ENCODE measurements around the gene NCK2. TPM values are rescaled to one million over a fixed set of nuclear protein-coding genes. Genes with fewer than 3 reads are reported as not detected.

NCK2 gene
- total and polyA plus RNA-seq, 7 experiments from 2014 or later: 30.8 to 134 (median 105) TPM

DNA sequence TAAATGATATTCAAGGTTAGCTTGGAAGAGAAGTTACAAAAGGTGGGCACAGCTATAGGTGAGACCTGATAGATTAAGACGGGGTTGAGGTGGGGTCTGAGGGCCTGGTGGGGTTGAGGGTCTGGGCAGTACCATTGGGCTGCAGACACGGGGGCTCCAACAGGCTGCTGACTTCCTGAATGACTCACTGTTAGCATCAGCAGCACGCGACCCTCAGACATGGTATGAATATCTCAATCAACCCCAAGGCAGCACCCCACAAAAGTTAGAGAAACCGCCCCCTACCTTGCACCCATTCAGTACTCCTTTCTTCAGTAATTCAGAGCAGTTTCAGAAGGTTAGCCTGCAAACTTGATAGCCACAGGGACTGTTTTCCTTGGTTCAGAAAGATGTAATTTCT, 10.8 kb upstream of the NCK2 start:
- Mint-ChIP-seq H3K36me3 (peaks cover 0 to 8% (median 0%) of the 10 kb centered on the region in 5 donors), H3K4me1 (peaks cover 21 to 50% (median 48%) of the 10 kb centered on the region in 7 donors), H3K4me3 (peak overlapping the region in 1 of 10 donors; percentile 25), H3K27ac (peak overlapping the region in 2 of 9 donors; percentile 10 to 51), H3K9me3 (peaks cover 0 to 11% (median 0%) of the 10 kb centered on the region in 11 donors), H3K27me3 (no peaks in the 10 kb centered on the region)
- Histone ChIP-seq H3K36me3 (ENCODE audit: control insufficient read depth in 2 of 3, insufficient read depth in 3 of 3, low read length in 3 of 3) (no peaks in the 10 kb centered on the region), H3K27me3 (ENCODE audit: control insufficient read depth in 2 of 2, insufficient read depth in 2 of 2, low read length in 2 of 2) (no peaks in the 10 kb centered on the region), H3K4me1 (ENCODE audit: control insufficient read depth in 2 of 2, insufficient read depth in 2 of 2, low read length in 2 of 2) (peaks cover 13 to 14% of the 10 kb centered on the region in 2 donors), H3K4me3 (ENCODE audit: low read length) (no peak overlapping the region), H3K9me3 (ENCODE audit: control insufficient read depth in 2 of 3, low read length in 3 of 3) (no peaks in the 10 kb centered on the region), H3K27ac (ENCODE audit: low read depth, low read length) (no peak overlapping the region)
- intact Hi-C loops (cut with micrococcal nuclease): no loop called here
- ChIA-PET POLR2A (no interaction called here), CTCF (no interaction called here)
- no peak for DNase-seq
- no peak for ATAC-seq

DNA sequence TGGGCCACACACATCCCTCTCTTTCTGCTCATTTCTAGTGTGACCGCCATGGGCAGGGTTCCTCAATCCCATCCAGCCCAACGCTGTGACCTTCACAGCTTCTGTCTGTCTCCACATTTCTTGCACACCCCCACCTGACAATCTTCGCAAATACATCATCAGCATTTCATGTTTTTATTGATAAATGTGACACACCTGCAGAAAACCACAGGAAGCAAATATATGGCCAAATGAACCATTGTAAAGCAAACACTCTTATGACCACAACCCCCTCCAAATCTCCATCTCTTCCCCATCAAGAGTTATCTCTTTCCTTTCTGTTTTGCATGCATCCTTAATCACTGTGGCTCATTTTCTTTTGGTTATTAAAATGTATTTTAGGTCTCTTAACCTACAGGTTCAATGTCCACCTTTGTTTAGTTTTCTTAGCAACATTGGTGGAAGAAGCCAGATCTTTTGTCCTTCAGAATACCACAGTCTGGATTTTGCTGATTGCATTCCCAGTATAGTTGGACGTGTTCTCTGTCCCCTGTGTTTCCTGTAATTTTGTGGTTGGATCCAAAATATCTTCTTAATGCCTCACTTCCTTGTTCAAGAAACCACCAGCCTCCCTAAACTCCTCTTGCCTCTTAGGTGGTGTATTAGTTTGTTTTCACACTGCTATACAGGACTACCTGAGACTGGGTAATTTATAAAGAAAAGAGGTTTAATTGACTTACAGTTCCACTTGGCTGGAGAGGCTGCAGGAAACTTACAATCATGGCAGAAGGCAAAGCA, 9.8 kb upstream of the NCK2 start:
- H3K27ac ChIP-seq (ENCODE audit: low read depth, low read length): no peak overlapping the region
- POLR2A ChIA-PET: no interaction called here
- no peaks in the 10 kb centered on the region for H3K27me3 ChIP-seq (ENCODE audit: control insufficient read depth in 2 of 2, insufficient read depth in 2 of 2, low read length in 2 of 2)
- H3K4me1 ChIP-seq (ENCODE audit: control insufficient read depth in 2 of 2, insufficient read depth in 2 of 2, low read length in 2 of 2): peaks cover 24 to 25% of the 10 kb centered on the region in 2 donors
- peak overlapping the region in 5 of 9 donors; percentile 32 to 71 (median 67) for H3K27ac Mint-ChIP-seq
- CTCF ChIA-PET: no interaction called here
- peak overlapping the region in 2 of 10 donors; percentile 8 to 41 for H3K4me3 Mint-ChIP-seq
- no peaks in the 10 kb centered on the region for H3K9me3 ChIP-seq (ENCODE audit: control insufficient read depth in 2 of 3, low read length in 3 of 3)
- peaks cover 0 to 18% (median 0%) of the 10 kb centered on the region in 5 donors for H3K36me3 Mint-ChIP-seq
- intact Hi-C loops (cut with micrococcal nuclease): no loop called here
- no peak overlapping the region for H3K4me3 ChIP-seq (ENCODE audit: low read length)
- peaks cover 30 to 61% (median 59%) of the 10 kb centered on the region in 7 donors for H3K4me1 Mint-ChIP-seq
- peaks cover 0 to 9% (median 0%) of the 10 kb centered on the region in 11 donors for H3K9me3 Mint-ChIP-seq
- H3K36me3 ChIP-seq (ENCODE audit: control insufficient read depth in 2 of 3, insufficient read depth in 3 of 3, low read length in 3 of 3): no peaks in the 10 kb centered on the region
- ATAC-seq: no peak
- H3K27me3 Mint-ChIP-seq: no peaks in the 10 kb centered on the region
- no peak for DNase-seq

DNA sequence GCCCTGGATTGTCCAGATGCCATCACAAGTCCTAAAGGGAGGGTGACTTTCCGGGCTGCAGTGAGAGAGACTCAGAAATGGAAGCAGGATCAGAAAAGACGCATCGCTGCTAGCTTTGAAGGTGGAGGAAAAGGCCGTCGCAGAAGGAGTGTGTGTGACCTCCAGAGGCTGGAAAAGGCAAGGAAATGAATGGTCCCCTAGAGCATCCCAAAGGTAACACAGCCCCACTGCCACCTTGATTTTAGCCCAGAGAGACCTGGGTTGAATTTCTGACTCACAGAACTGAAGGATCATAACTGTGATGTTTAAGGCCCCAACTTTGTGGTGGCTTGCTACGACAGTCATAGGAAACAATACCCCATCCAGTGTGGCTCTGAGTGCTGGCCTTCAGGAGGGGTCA, 8.6 kb upstream of the NCK2 start:
- Histone ChIP-seq H3K4me3 (ENCODE audit: low read length) (no peak overlapping the region), H3K36me3 (ENCODE audit: control insufficient read depth in 2 of 3, insufficient read depth in 3 of 3, low read length in 3 of 3) (no peaks in the 10 kb centered on the region), H3K27ac (ENCODE audit: low read depth, low read length) (no peak overlapping the region), H3K9me3 (ENCODE audit: control insufficient read depth in 2 of 3, low read length in 3 of 3) (no peaks in the 10 kb centered on the region), H3K27me3 (ENCODE audit: control insufficient read depth in 2 of 2, insufficient read depth in 2 of 2, low read length in 2 of 2) (no peaks in the 10 kb centered on the region), H3K4me1 (ENCODE audit: control insufficient read depth in 2 of 2, insufficient read depth in 2 of 2, low read length in 2 of 2) (peaks cover 36% of the 10 kb centered on the region in 2 donors)
- Mint-ChIP-seq H3K4me3 (no peak overlapping the region), H3K9me3 (peaks cover 0 to 6% (median 0%) of the 10 kb centered on the region in 11 donors), H3K36me3 (peaks cover 0 to 23% (median 0%) of the 10 kb centered on the region in 5 donors), H3K27me3 (no peaks in the 10 kb centered on the region), H3K4me1 (peaks cover 37 to 73% (median 71%) of the 10 kb centered on the region in 7 donors), H3K27ac (peak overlapping the region in 5 of 9 donors; percentile 12 to 82 (median 48))
- ChIA-PET POLR2A (interaction anchor here (1.2 kb wide), 1 partner anchor 9 kb away, joined by 4 read pairs; no protein-coding TSS in a partner anchor), CTCF (no interaction called here)
- intact Hi-C loops (cut with micrococcal nuclease): no loop called here
- DNase-seq (no peak), ATAC-seq (no peak)

DNA sequence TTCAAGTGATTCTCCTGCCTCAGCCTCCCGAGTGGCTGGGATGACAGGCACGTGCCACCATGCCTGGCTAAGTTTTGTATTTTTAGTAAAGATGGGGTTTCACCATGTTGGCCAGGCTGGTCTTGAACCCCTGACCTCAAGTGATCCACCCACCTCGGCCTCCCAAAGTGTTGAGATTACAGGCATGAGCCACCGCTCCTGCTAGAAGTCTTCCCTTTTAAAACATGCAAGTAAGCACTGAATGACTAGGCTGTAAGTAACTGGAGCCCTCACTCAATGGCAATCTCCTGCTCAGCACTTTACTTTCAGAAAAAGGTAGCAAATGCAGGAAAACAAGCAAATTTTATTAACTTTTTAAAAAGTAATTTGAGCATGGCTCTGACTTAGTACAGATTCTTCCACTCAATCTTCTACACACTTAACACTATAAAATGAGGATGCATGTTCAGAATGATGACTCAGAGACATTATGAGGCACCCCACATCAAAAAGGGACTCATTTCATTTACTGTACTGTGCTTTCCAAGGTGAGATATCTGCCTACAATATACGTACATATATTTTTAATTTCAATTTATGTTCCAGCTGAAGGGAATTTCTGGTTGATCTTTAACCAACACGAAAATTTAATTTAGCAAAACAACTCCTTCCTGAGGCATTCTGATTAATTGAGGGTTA, 6.6 kb upstream of the NCK2 start:
- H3K4me1 ChIP-seq (ENCODE audit: control insufficient read depth in 2 of 2, insufficient read depth in 2 of 2, low read length in 2 of 2): peaks cover 40 to 41% of the 10 kb centered on the region in 2 donors
- ChIA-PET POLR2A (interaction anchor here (0.6 to 1.9 kb wide), 19 partner anchors 8 to 423 kb away, joined by 3 to 19 read pairs (median 4); partner anchors contain the start of gene C2orf49), CTCF (interaction anchor here (0.6 to 1.2 kb wide), 4 partner anchors 9 to 170 kb away, joined by 3 to 5 read pairs (median 4); no protein-coding TSS in a partner anchor)
- H3K27me3 ChIP-seq (ENCODE audit: control insufficient read depth in 2 of 2, insufficient read depth in 2 of 2, low read length in 2 of 2): no peaks in the 10 kb centered on the region
- ATAC-seq (peak; percentile 88), DNase-seq (peak in 6 of 9 donors; percentile 56 to 77 (median 70))
- Mint-ChIP-seq H3K27ac (peak overlapping the region; percentile 90 to 99 (median 96)), H3K4me3 (peak overlapping the region; percentile 54 to 84 (median 80)), H3K36me3 (peaks cover 0 to 29% (median 0%) of the 10 kb centered on the region in 5 donors), H3K4me1 (peaks cover 47 to 88% (median 83%) of the 10 kb centered on the region in 7 donors), H3K27me3 (no peaks in the 10 kb centered on the region), H3K9me3 (peaks cover 0 to 20% (median 0%) of the 10 kb centered on the region in 11 donors)
- intact Hi-C loops (cut with micrococcal nuclease): loop anchor here (1.0 to 2.0 kb wide), 8 partner anchors 8 to 457 kb away; partner anchors contain the start of gene UXS1 (in 1 of the 2)
- no peaks in the 10 kb centered on the region for H3K9me3 ChIP-seq (ENCODE audit: control insufficient read depth in 2 of 3, low read length in 3 of 3)
- H3K36me3 ChIP-seq (ENCODE audit: control insufficient read depth in 2 of 3, insufficient read depth in 3 of 3, low read length in 3 of 3): no peaks in the 10 kb centered on the region
- peak overlapping the region; percentile 74 for H3K27ac ChIP-seq (ENCODE audit: low read depth, low read length)
- peak overlapping the region; percentile 37 for H3K4me3 ChIP-seq (ENCODE audit: low read length)

DNA sequence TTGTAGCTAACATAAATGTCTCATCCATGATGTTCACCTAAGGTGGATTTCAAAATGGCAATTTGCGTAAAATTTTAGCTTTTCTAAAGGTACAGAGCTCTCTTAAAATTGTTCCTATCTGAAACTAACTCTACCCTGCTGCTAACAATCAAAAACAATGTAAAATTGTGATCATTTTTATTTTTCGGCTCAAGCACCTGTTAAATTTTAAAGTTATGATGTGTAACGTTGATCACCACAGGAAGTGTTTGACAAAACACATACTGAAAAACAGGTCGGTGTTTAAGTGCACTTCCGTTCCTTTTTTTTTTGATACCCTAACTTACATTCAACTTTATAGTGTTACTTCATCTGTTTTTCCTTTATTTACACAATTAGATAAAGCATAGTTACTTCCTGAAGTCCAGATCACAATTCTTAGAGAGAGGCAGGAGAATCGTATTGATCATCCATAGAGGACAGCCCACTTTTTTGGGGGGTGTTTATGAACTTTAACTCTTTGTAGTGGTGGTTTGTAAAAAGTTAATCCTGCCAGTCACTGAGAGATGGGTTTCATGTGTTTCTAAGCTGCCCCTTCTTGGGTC, 6.0 kb upstream of the NCK2 start:
- peak in 7 of 9 donors; percentile 45 to 77 (median 63) for DNase-seq

More for the DNA sequence above, 6.0 kb upstream of the NCK2 start:
- no peaks in the 10 kb centered on the region for H3K27me3 ChIP-seq (ENCODE audit: control insufficient read depth in 2 of 2, insufficient read depth in 2 of 2, low read length in 2 of 2)
- peak overlapping the region; percentile 37 for H3K4me3 ChIP-seq (ENCODE audit: low read length)
- H3K36me3 ChIP-seq (ENCODE audit: control insufficient read depth in 2 of 3, insufficient read depth in 3 of 3, low read length in 3 of 3): no peaks in the 10 kb centered on the region
- CTCF ChIA-PET: interaction anchor here (0.6 to 1.2 kb wide), 4 partner anchors 9 to 345 kb away, joined by 3 to 5 read pairs (median 4); no protein-coding TSS in a partner anchor
- H3K36me3 Mint-ChIP-seq: peaks cover 0 to 29% (median 0%) of the 10 kb centered on the region in 5 donors
- no peaks in the 10 kb centered on the region for H3K27me3 Mint-ChIP-seq
- peak overlapping the region; percentile 74 for H3K27ac ChIP-seq (ENCODE audit: low read depth, low read length)
- peaks cover 0 to 20% (median 0%) of the 10 kb centered on the region in 11 donors for H3K9me3 Mint-ChIP-seq
- no peaks in the 10 kb centered on the region for H3K9me3 ChIP-seq (ENCODE audit: control insufficient read depth in 2 of 3, low read length in 3 of 3)
- intact Hi-C loops (cut with micrococcal nuclease): loop anchor here (1.0 to 2.0 kb wide), 8 partner anchors 8 to 456 kb away; partner anchors contain the start of gene UXS1 (in 1 of the 2)
- peak overlapping the region; percentile 54 to 84 (median 80) for H3K4me3 Mint-ChIP-seq
- peak; percentile 77 for ATAC-seq
- POLR2A ChIA-PET: interaction anchor here (0.5 to 1.9 kb wide), 20 partner anchors 9 to 422 kb away, joined by 3 to 19 read pairs (median 4); partner anchors contain the start of gene C2orf49
- peaks cover 45 to 47% of the 10 kb centered on the region in 2 donors for H3K4me1 ChIP-seq (ENCODE audit: control insufficient read depth in 2 of 2, insufficient read depth in 2 of 2, low read length in 2 of 2)
- H3K27ac Mint-ChIP-seq: peak overlapping the region; percentile 90 to 99 (median 96)
- peaks cover 47 to 88% (median 83%) of the 10 kb centered on the region in 7 donors for H3K4me1 Mint-ChIP-seq
